ENCODE measurements around the gene IRS2.

Gene IRS2

GRCh38 chr13:109748677-109749076, 37.7 kb downstream of the IRS2 start:
- Histone ChIP-seq H3K79me2 (no peaks in the 10 kb centered on the region), H3K4me1 (no peaks in the 10 kb centered on the region), H3K4me3 (ENCODE audit: low read depth, low read length) (no peak overlapping the region), H2AFZ (no peak overlapping the region), H3K4me2 (ENCODE audit: low read length) (no peak overlapping the region), H3K36me3 (ENCODE audit: control insufficient read depth, insufficient read depth, low read length) (no peaks in the 10 kb centered on the region), H3K9me3 (ENCODE audit: control insufficient read depth, low read length) (no peaks in the 10 kb centered on the region), H3K9ac (no peak overlapping the region), H3K27me3 (ENCODE audit: control insufficient read depth, insufficient read depth, low read length) (no peaks in the 10 kb centered on the region), H3K27ac (no peak overlapping the region)
- TF ChIP-seq CTCF (IDR thresholded peaks at IDR 0.05), result no peak

- Histone ChIP-seq H2AFZ (no peak overlapping the region), H3K36me3 (ENCODE audit: control insufficient read depth, insufficient read depth, low read length) (no peaks in the 10 kb centered on the region), H3K27me3 (ENCODE audit: control insufficient read depth, insufficient read depth, low read length) (no peaks in the 10 kb centered on the region), H3K79me2 (no peaks in the 10 kb centered on the region), H3K9ac (no peak overlapping the region), H3K27ac (no peak overlapping the region), H3K4me3 (ENCODE audit: low read depth, low read length) (no peak overlapping the region), H3K9me3 (ENCODE audit: control insufficient read depth, low read length) (no peaks in the 10 kb centered on the region), H3K4me2 (ENCODE audit: low read length) (no peak overlapping the region), H3K4me1 (no peaks in the 10 kb centered on the region)
- no peak for TF ChIP-seq CTCF (IDR thresholded peaks at IDR 0.05)
Measured at GRCh38 chr13:109747524-109747923, 38.9 kb downstream of the IRS2 start.

GRCh38 chr13:109746364-109746763, 40.0 kb downstream of the IRS2 start:
- no peaks in the 10 kb centered on the region for H3K36me3 ChIP-seq (ENCODE audit: control insufficient read depth, insufficient read depth, low read length)
- H3K9me3 ChIP-seq (ENCODE audit: control insufficient read depth, low read length), result no peaks in the 10 kb centered on the region
- H3K4me2 ChIP-seq (ENCODE audit: low read length), result no peak overlapping the region
- no peaks in the 10 kb centered on the region for H3K79me2 ChIP-seq
- no peak overlapping the region for H2AFZ ChIP-seq
- H3K27ac ChIP-seq, result no peak overlapping the region
- H3K4me3 ChIP-seq (ENCODE audit: low read depth, low read length), result no peak overlapping the region
- H3K27me3 ChIP-seq (ENCODE audit: control insufficient read depth, insufficient read depth, low read length), result no peaks in the 10 kb centered on the region
- no peak overlapping the region for H3K9ac ChIP-seq
- no peaks in the 10 kb centered on the region for H3K4me1 ChIP-seq
- no peak for TF ChIP-seq CTCF (IDR thresholded peaks at IDR 0.05)

GRCh38 chr13:109745702-109746101, 40.7 kb downstream of the IRS2 start:
- Histone ChIP-seq H3K9me3 (ENCODE audit: control insufficient read depth, low read length) (no peaks in the 10 kb centered on the region), H3K79me2 (no peaks in the 10 kb centered on the region), H3K4me3 (ENCODE audit: low read depth, low read length) (no peak overlapping the region), H3K4me1 (no peaks in the 10 kb centered on the region), H3K4me2 (ENCODE audit: low read length) (no peak overlapping the region), H3K36me3 (ENCODE audit: control insufficient read depth, insufficient read depth, low read length) (no peaks in the 10 kb centered on the region), H3K27ac (no peak overlapping the region), H2AFZ (no peak overlapping the region), H3K27me3 (ENCODE audit: control insufficient read depth, insufficient read depth, low read length) (no peaks in the 10 kb centered on the region), H3K9ac (no peak overlapping the region)
- no peak for TF ChIP-seq CTCF (IDR thresholded peaks at IDR 0.05)

- H3K4me3 ChIP-seq (ENCODE audit: low read depth, low read length), result no peak overlapping the region
- H3K9ac ChIP-seq, result no peak overlapping the region
- TF ChIP-seq CTCF (IDR thresholded peaks at IDR 0.05), result no peak
- no peaks in the 10 kb centered on the region for H3K9me3 ChIP-seq (ENCODE audit: control insufficient read depth, low read length)
- H3K36me3 ChIP-seq (ENCODE audit: control insufficient read depth, insufficient read depth, low read length), result no peaks in the 10 kb centered on the region
- no peak overlapping the region for H3K4me2 ChIP-seq (ENCODE audit: low read length)
- H3K79me2 ChIP-seq, result no peaks in the 10 kb centered on the region
- H3K27ac ChIP-seq, result no peak overlapping the region
- H3K27me3 ChIP-seq (ENCODE audit: control insufficient read depth, insufficient read depth, low read length), result no peaks in the 10 kb centered on the region
- H2AFZ ChIP-seq, result no peak overlapping the region
- no peaks in the 10 kb centered on the region for H3K4me1 ChIP-seq
Measured at GRCh38 chr13:109745060-109745459, 41.3 kb downstream of the IRS2 start.
